Neural crest cell (in vitro differentiated cells): ENCODE data around the gene TMEM123. TPM values are rescaled to one million over a fixed set of nuclear protein-coding genes. Genes with fewer than 3 reads are reported as not detected.

Experiments
- DNase-seq: peaks from one replicate; pipeline ENCODE4 v3.0.0; 2021; ENCODE audit warnings: low read depth, mixed read lengths, low spot score
- H3K27ac Mint-ChIP-seq: one replicate; pipeline ENCODE4 v1.8.0; 2021; ENCODE audit warnings: mild to moderate bottlenecking, mixed read lengths; ENCODE audit not compliant: unreplicated experiment
- H3K27me3 Mint-ChIP-seq: 2 replicates; pipeline ENCODE4 v1.8.0; 2021; ENCODE audit warnings: low read depth, mild to moderate bottlenecking, mixed read lengths
- H3K36me3 Mint-ChIP-seq: 2 replicates; pipeline ENCODE4 v1.8.0; 2021; ENCODE audit warnings: low read depth, mild to moderate bottlenecking, mixed read lengths
- H3K4me1 Mint-ChIP-seq: 2 replicates; pipeline ENCODE4 v1.8.0; 2021; ENCODE audit warnings: mixed read lengths
- H3K4me3 Mint-ChIP-seq: one replicate; pipeline ENCODE4 v1.8.0; 2021; ENCODE audit warnings: mild to moderate bottlenecking, mixed read lengths
- H3K9me3 Mint-ChIP-seq: 2 replicates; pipeline ENCODE4 v1.8.0; 2021; ENCODE audit warnings: mixed read lengths
- total RNA-seq: library from RNA; stranded (reverse); gene quantifications from 2 replicates; pipeline ENCODE4 v1.2.1, GENCODE V29; 2021
- TF ChIP-seq, protein P1 (sequence below): fragments of 200-600 bp; sonication (generic); conservative IDR thresholded peaks from 2 replicates; pipeline ENCODE4 v1.5.0; 2021; ENCODE audit warnings: antibody characterized with exemption, mild to moderate bottlenecking

TMEM123 gene
- total RNA-seq, 1 donor from 2014 or later = 153 TPM

DNA sequence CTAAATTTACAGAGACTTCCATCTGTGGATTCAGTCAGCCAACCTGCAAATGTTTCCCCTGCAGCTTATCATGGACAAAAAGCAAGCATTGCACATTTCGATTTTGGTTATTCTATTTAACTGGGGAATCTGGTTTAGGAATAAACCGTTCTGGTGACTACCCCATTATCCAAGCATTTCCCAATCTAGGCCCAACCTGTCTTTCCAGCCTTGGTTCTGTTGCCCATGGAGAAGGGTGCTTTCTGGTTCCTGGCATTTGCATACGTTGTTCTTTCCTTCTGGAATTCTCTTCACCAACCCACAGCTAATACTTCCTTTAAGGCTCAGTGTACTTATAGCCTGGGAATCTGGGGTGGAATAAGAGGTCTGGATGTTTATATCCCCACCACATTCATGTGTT lies 1.4 kb upstream of the TMEM123 start:
- no peaks in the 10 kb centered on the region for H3K9me3 Mint-ChIP-seq
- DNase-seq = no peak
- peak overlapping the region; percentile 99 for H3K4me3 Mint-ChIP-seq
- H3K36me3 Mint-ChIP-seq = no peaks in the 10 kb centered on the region
- TF ChIP-seq, protein P1, sequence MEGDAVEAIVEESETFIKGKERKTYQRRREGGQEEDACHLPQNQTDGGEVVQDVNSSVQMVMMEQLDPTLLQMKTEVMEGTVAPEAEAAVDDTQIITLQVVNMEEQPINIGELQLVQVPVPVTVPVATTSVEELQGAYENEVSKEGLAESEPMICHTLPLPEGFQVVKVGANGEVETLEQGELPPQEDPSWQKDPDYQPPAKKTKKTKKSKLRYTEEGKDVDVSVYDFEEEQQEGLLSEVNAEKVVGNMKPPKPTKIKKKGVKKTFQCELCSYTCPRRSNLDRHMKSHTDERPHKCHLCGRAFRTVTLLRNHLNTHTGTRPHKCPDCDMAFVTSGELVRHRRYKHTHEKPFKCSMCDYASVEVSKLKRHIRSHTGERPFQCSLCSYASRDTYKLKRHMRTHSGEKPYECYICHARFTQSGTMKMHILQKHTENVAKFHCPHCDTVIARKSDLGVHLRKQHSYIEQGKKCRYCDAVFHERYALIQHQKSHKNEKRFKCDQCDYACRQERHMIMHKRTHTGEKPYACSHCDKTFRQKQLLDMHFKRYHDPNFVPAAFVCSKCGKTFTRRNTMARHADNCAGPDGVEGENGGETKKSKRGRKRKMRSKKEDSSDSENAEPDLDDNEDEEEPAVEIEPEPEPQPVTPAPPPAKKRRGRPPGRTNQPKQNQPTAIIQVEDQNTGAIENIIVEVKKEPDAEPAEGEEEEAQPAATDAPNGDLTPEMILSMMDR = no peak
- H3K27me3 Mint-ChIP-seq = no peaks in the 10 kb centered on the region
- peaks cover 67% of the 10 kb centered on the region for H3K4me1 Mint-ChIP-seq
- no peak overlapping the region for H3K27ac Mint-ChIP-seq

DNA sequence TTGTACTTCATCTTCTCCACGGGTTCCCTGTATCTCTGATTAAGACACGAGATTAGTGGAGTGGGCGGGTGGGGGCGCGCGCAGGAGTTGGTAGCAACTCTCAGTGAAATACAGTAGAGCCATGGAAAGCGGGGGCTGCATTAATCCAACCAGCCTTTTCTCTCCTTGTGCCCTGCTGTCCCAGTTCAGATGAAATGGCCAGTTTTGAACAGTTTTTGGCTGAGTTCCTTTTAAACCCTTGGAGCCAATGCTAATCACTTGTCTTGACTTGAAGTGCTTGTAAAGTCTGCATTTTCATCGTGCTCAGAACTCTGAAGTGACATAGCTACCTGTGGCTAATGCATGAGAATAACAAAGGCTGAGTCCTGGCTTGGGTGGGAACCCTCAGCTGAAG lies 734 bp upstream of the TMEM123 start:
- Mint-ChIP-seq H3K4me1 (peaks cover 73% of the 10 kb centered on the region), H3K27me3 (no peaks in the 10 kb centered on the region), H3K4me3 (peak overlapping the region; percentile 99), H3K36me3 (no peaks in the 10 kb centered on the region), H3K9me3 (no peaks in the 10 kb centered on the region), H3K27ac (peak overlapping the region; percentile 100)
- TF ChIP-seq, protein P1 = no peak
- DNase-seq = no peak

DNA sequence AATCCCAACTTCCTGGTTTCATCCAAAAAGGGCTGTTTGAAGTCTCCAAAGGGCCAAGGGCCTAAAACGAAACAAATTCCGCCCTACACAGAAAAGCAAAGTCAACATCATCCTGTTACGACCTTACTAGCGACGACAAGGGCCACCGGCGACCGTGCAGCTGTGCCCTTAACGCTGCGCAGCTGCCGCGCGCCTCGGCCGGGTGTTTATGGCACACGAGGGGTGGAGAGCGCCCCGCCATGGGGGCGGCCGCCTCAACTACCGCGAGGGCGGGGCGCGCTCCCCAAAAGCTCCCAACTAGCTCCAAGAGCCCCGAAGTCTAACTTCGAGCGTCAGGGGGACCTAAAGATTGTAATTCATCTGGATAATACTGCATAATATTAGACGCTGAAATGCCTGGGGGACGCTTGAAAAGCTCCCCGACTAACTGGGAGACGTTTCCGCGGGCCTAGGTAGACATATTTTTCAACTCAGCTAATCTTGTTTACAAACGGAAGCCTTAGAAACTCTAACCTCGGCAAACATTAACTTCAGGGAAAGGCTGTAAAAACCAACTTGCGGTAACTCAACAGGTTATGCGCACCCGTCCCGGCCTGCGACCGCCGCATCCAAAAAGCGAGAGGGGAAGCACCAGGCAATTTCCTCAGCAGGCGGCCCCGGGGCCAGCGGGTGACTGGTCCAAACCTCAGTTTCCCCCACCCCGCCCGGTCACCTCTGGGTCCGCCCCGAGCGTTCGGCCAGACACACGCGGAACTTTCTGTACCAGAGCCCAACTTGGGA lies 694 bp downstream of the TMEM123 start:
- peaks cover 2% of the 10 kb centered on the region for H3K36me3 Mint-ChIP-seq
- peak overlapping the region; percentile 98 for H3K27ac Mint-ChIP-seq
- peaks cover 65% of the 10 kb centered on the region for H3K4me1 Mint-ChIP-seq
- no peaks in the 10 kb centered on the region for H3K9me3 Mint-ChIP-seq
- peak; percentile 41 for DNase-seq
- peak overlapping the region; percentile 99 for H3K4me3 Mint-ChIP-seq
- H3K27me3 Mint-ChIP-seq = no peaks in the 10 kb centered on the region
- TF ChIP-seq, protein P1 = no peak

DNA sequence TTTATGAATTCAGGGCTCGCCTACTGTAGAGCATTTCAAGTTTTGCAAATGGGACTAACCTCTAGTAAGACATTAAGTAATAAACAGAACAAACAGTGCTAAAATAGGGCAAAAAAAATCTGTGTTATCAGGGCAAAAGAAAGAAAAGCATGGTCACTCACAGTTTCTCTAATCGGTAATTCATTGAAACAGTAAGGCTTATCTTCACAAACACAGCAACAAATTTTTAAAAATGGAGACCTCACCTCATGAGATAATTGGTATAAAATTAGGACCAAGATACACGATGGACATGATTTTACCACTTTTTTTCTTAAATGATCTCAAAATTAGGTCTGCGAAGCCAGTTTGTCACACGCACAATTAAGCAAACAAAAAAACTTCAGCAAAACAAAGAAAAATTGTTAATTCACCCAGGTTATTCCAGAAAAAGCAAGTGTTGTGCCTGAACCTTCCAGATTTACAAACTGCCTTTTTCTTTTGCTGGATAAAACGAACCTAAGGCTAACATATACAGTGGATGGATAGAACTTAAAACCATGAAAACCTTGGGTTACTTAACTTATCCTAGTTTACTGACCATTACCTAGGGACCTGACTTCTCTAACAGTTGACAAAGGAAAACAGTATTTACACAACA lies 1.4 kb downstream of the TMEM123 start:
- peaks cover 65% of the 10 kb centered on the region for H3K4me1 Mint-ChIP-seq
- no peaks in the 10 kb centered on the region for H3K9me3 Mint-ChIP-seq
- TF ChIP-seq, protein P1 = no peak
- DNase-seq = no peak
- H3K27me3 Mint-ChIP-seq = no peaks in the 10 kb centered on the region
- H3K4me3 Mint-ChIP-seq = peak overlapping the region; percentile 99
- H3K36me3 Mint-ChIP-seq = peaks cover 2% of the 10 kb centered on the region
- peak overlapping the region; percentile 98 for H3K27ac Mint-ChIP-seq

DNA sequence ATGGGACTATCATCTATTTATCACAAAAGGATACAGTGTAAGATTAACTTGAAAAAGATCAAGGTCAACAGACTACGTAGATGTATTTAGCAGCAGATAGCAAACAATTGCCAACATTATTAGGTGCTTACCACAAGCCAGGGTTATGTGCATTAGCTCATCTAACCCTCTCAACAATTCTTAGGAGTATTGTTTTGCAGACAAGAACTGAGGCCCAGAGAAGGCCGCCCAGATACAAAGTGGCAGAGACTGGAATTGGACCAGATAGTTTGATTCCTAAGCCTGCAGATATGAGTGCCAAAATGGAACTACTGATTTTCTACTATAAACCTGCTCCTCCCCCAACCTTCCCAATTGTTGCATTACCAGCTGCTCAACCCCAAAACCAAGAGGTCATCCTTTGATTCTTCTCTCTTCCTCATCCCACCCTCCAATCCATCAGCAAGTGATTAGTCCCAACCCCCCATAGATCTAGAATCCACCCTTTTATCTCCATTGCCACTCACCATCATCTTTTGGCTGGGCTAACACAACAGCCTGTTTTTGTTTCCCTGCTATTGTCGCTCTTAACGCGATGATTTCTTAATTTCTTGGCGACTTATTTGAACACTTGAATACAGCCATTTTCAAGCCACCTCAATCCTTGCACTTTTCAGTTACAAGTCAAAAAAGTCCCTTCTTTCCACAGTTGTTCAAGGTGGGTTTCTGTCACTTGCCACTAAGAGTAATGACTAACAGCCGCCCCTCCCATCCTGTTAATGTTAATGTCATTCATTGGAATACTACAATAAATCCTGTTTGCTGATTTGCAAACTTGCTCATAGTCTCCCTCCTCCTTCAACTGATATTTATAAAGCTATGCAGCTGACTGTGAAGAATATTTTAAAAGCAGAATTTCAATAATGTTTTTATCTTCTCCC lies 2.7 kb downstream of the TMEM123 start:
- Mint-ChIP-seq H3K9me3 (no peaks in the 10 kb centered on the region), H3K27ac (peak overlapping the region; percentile 20), H3K27me3 (no peaks in the 10 kb centered on the region), H3K4me1 (peaks cover 56% of the 10 kb centered on the region), H3K36me3 (peaks cover 15% of the 10 kb centered on the region), H3K4me3 (peak overlapping the region; percentile 99)
- TF ChIP-seq, protein P1 = no peak
- DNase-seq = no peak
